B cell (primary cell): ENCODE data around the gene C6orf118. TPM values are rescaled to one million over a fixed set of nuclear protein-coding genes. Genes with fewer than 3 reads are reported as not detected.

ENCODE experiments used
- ATAC-seq: fragments of 200-7000 bp; cut with Tn5 transposase; one replicate; pipeline ENCODE4 v1.10.0; 2021; ENCODE audit warnings: low read depth, mild to moderate bottlenecking, moderate number of reproducible peaks, moderate library complexity
- CTCF ChIA-PET: fragments of 350-600 bp; sonication (Branson Sonifier 250); formaldehyde crosslinking; loops from one replicate; lab custom pipeline; 2021; ENCODE audit warnings: antibody characterized with exemption, inconsistent platforms; lab: Charles Lee
- POLR2A ChIA-PET: fragments of 350-600 bp; sonication (Branson Sonifier 250); formaldehyde crosslinking; loops from one replicate; lab custom pipeline; 2021; ENCODE audit warnings: antibody characterized with exemption; lab: Charles Lee
- DNase-seq: peaks from one replicate; pipeline ENCODE4 v3.0.0; 2013
- H2AFZ ChIP-seq: 2 replicates; pipeline ENCODE4 v1.6.1; 2012; ENCODE audit warnings: mild to moderate bottlenecking, low read depth, low read length; ENCODE audit not compliant: insufficient read depth, poor library complexity, severe bottlenecking
- H3K27ac ChIP-seq, 2 donors: 1 replicate in 1 of 2; 2 replicates in 1 of 2; pipeline ENCODE4 v1.5.1; 2012 to 2013; ENCODE audit warnings: low read length in 2 of 2, mild to moderate bottlenecking in 2 of 2, moderate library complexity in 1 of 2
- H3K27me3 ChIP-seq, 4 experiments: fragments of 200-600 bp in 1 of 4; sonication (generic) in 1 of 4; replicated peaks in 1 of 4; 1 replicate in 2 of 4; 2 replicates in 2 of 4; pipeline versions ENCODE4 v1.6.1 to v1.7.0; 2013 to 2016; ENCODE audit warnings: low read length in 3 of 4, mild to moderate bottlenecking in 2 of 4, mixed read lengths in 1 of 4, moderate library complexity in 1 of 4; ENCODE audit not compliant: insufficient read depth in 4 of 4, control insufficient read depth in 3 of 4; ENCODE audit errors: control extremely low read depth in 1 of 4
- H3K36me3 ChIP-seq, 2 experiments: replicated peaks in 1 of 2; 1 replicate in 1 of 2; 2 replicates in 1 of 2; pipeline versions ENCODE4 v1.6.1 to v1.7.1; 2013; ENCODE audit warnings: low read length in 1 of 2; ENCODE audit not compliant: insufficient read depth in 2 of 2, control insufficient read depth in 1 of 2; ENCODE audit errors: control extremely low read depth in 1 of 2, extremely low read depth in 1 of 2
- H3K4me1 ChIP-seq, 2 donors: fragments of 200-600 bp in 1 of 2; sonication (generic) in 1 of 2; 1 replicate in 1 of 2; 2 replicates in 1 of 2; pipeline versions ENCODE4 v1.5.1 to v1.6.1; 2013 to 2017; ENCODE audit warnings: low read length in 2 of 2; ENCODE audit not compliant: control insufficient read depth in 2 of 2, insufficient read depth in 2 of 2
- H3K4me2 ChIP-seq: replicated peaks from 2 replicates; pipeline ENCODE3; 2012; ENCODE audit warnings: mild to moderate bottlenecking, low read depth, low read length; ENCODE audit not compliant: poor library complexity, severe bottlenecking
- H3K4me3 ChIP-seq, 5 experiments: fragments of 200-600 bp in 1 of 5; sonication (generic) in 1 of 5; 1 replicate in 3 of 5; 2 replicates in 2 of 5; pipeline versions ENCODE4 v1.5.1 to v1.7.0; 2011 to 2016; ENCODE audit warnings: low read length in 4 of 5, mild to moderate bottlenecking in 4 of 5, low read depth in 2 of 5, control low read depth in 1 of 5, moderate library complexity in 1 of 5; ENCODE audit not compliant: insufficient read depth in 1 of 5; ENCODE audit errors: control extremely low read depth in 1 of 5, extremely low read depth in 1 of 5
- H3K79me2 ChIP-seq: fragments of 200-600 bp; sonication (generic); one replicate; pipeline ENCODE4 v1.6.0; 2016; ENCODE audit warnings: low read length; ENCODE audit not compliant: control insufficient read depth, insufficient read depth
- H3K9ac ChIP-seq: fragments of 200-600 bp; sonication (generic); 2 replicates; pipeline ENCODE4 v1.6.1; 2017; ENCODE audit warnings: mild to moderate bottlenecking, low read length, moderate library complexity
- H3K9me3 ChIP-seq, 3 donors: one replicate each; pipeline versions ENCODE4 v1.6.1 to v1.7.1; 2013; ENCODE audit warnings: low read length in 2 of 3; ENCODE audit not compliant: control insufficient read depth in 2 of 3, insufficient read depth in 1 of 3; ENCODE audit errors: control extremely low read depth in 1 of 3
- H4K20me1 ChIP-seq: 2 replicates; pipeline ENCODE4 v1.6.0; 2012; ENCODE audit warnings: mild to moderate bottlenecking, low read length; ENCODE audit not compliant: insufficient read depth, control insufficient read depth, poor library complexity, severe bottlenecking
- H3K27ac Mint-ChIP-seq: one replicate; pipeline ENCODE4 v1.8.0; 2021; ENCODE audit warnings: mixed read lengths
- H3K27me3 Mint-ChIP-seq: one replicate; pipeline ENCODE4 v1.8.0; 2021; ENCODE audit warnings: mixed read lengths
- H3K4me1 Mint-ChIP-seq: one replicate; pipeline ENCODE4 v1.8.0; 2021; ENCODE audit warnings: mixed read lengths
- H3K4me3 Mint-ChIP-seq: one replicate; pipeline ENCODE4 v1.8.0; 2021; ENCODE audit warnings: mixed read lengths
- H3K9me3 Mint-ChIP-seq: one replicate; pipeline ENCODE4 v1.8.0; 2022; ENCODE audit warnings: mixed read lengths; ENCODE audit not compliant: insufficient read depth
- CTCF ChIP-seq: fragments of 200-600 bp; IDR thresholded peaks from one replicate; pipeline ENCODE4 v1.8.0; 2022; ENCODE audit warnings: antibody characterized with exemption, mild to moderate bottlenecking
- EZH2 ChIP-seq: IDR thresholded peaks from 2 replicates; pipeline ENCODE4 v1.6.1; 2012; ENCODE audit warnings: borderline replicate concordance, low read depth, mild to moderate bottlenecking, moderate library complexity, low read length; ENCODE audit not compliant: insufficient read depth, poor library complexity, severe bottlenecking
- WGBS: methylation state at CpG from one replicate; pipeline ENCODE4 v1.1.5; 2013; ENCODE audit warnings: missing lambda C conversion rate; ENCODE audit not compliant: insufficient coverage; 5-methylcytosine and 5-hydroxymethylcytosine counted together
- intact Hi-C: fragments of 100-400 bp; cut with micrococcal nuclease; formaldehyde crosslinking; loops from one replicate; pipeline ENCODE4 v1.10.0; 2022
- polyA plus RNA-seq: library from polyadenylated mRNA; depleted of rRNA; stranded (reverse); fragments of >200 nt; gene quantifications from 2 replicates; pipeline ENCODE4 v1.2.3, GENCODE V29; 2012
- total RNA-seq, 2 donors: library from RNA; stranded (reverse); fragments of 120-200 nt in 1 of 2; gene quantifications; 1 replicate in 1 of 2; 2 replicates in 1 of 2; pipeline versions ENCODE4 v1.2.3 to v1.2.4, GENCODE V29; 2013 to 2022

Gene C6orf118
- total and polyA plus RNA-seq, 2 donors (not counting 1 experiment from before 2014, with no cell fraction given) = not detected

- H3K4me3 ChIP-seq = no peak overlapping the region
These were observed 10.5 kb downstream of the C6orf118 start for GRCh38 chr6:165298875-165299274.

GRCh38 chr6:165298402-165298801 is 11.0 kb downstream of the C6orf118 start:
- Histone ChIP-seq H3K27me3 (no peaks in the 10 kb centered on the region), H3K9ac (no peak overlapping the region), H3K4me2 (no peak overlapping the region), H3K27ac (no peak overlapping the region), H2AFZ (no peak overlapping the region), H3K9me3 (peaks cover 0 to 31% (median 0%) of the 10 kb centered on the region in 3 donors), H3K4me3 (no peak overlapping the region), H3K4me1 (no peaks in the 10 kb centered on the region), H4K20me1 (no peaks in the 10 kb centered on the region), H3K36me3 (no peaks in the 10 kb centered on the region), H3K79me2 (no peaks in the 10 kb centered on the region)
- H3K27me3 Mint-ChIP-seq = no peaks in the 10 kb centered on the region
- no peak for TF ChIP-seq EZH2
- no peak for TF ChIP-seq CTCF
- 98% methylated on average over 6 of the region's 6 CpGs for WGBS
- H3K27ac Mint-ChIP-seq = no peak overlapping the region
- no peaks in the 10 kb centered on the region for H3K9me3 Mint-ChIP-seq
- ATAC-seq (no peak), DNase-seq (no peak)
- no peak overlapping the region for H3K4me3 Mint-ChIP-seq
- intact Hi-C loops = no loop called here
- CTCF ChIA-PET = no interaction called here
- no peaks in the 10 kb centered on the region for H3K4me1 Mint-ChIP-seq
- POLR2A ChIA-PET = no interaction called here

More at GRCh38 chr6:165298875-165299274, 10.5 kb downstream of the C6orf118 start:
- H3K27me3 Mint-ChIP-seq = no peaks in the 10 kb centered on the region
- TF ChIP-seq CTCF (no peak), EZH2 (no peak)
- H3K4me1 Mint-ChIP-seq = no peaks in the 10 kb centered on the region
- intact Hi-C loops = no loop called here
- H3K27ac Mint-ChIP-seq = no peak overlapping the region
- no peaks in the 10 kb centered on the region for H3K27me3 ChIP-seq
- H3K4me1 ChIP-seq = no peaks in the 10 kb centered on the region
- no peaks in the 10 kb centered on the region for H3K36me3 ChIP-seq
- H3K4me2 ChIP-seq = no peak overlapping the region
- ATAC-seq = no peak
- no peak overlapping the region for H3K4me3 Mint-ChIP-seq
- no peaks in the 10 kb centered on the region for H3K9me3 Mint-ChIP-seq
- no peak overlapping the region for H2AFZ ChIP-seq
- WGBS = no CpG with 5 or more reads among the region's 5 CpGs
- no peak overlapping the region for H3K27ac ChIP-seq
- no peak overlapping the region for H3K9ac ChIP-seq
- no peaks in the 10 kb centered on the region for H3K79me2 ChIP-seq
- CTCF ChIA-PET = no interaction called here
- POLR2A ChIA-PET = no interaction called here
- peaks cover 0 to 31% (median 0%) of the 10 kb centered on the region in 3 donors for H3K9me3 ChIP-seq
- no peaks in the 10 kb centered on the region for H4K20me1 ChIP-seq
- no peak for DNase-seq
